Astrocyte of the spinal cord (primary cell): ENCODE data around the gene CUBN.

Experiments used
- DNase-seq: peaks from one replicate; pipeline ENCODE4 v3.0.0; 2011; ENCODE audit warnings: low read depth, low spot score
- H3K4me3 ChIP-seq: 2 replicates; pipeline ENCODE4 v1.5.1; 2011; ENCODE audit warnings: low read depth, mild to moderate bottlenecking, low read length, moderate library complexity
- in situ Hi-C: cut with HindIII; loops from 2 replicates; pipeline ENCODE4 v1.10.0; 2017; ENCODE audit warnings: low sequenced_read_pairs
- TF ChIP-seq, protein P1 (sequence below): IDR thresholded peaks from 2 replicates; pipeline ENCODE4 v1.5.1; 2012; ENCODE audit warnings: low read depth, mild to moderate bottlenecking, low read length, inconsistent platforms

CUBN gene

GRCh38 chr10:17101257-17101909 lies 28.2 kb downstream of the CUBN start:
- TF ChIP-seq, protein P1, sequence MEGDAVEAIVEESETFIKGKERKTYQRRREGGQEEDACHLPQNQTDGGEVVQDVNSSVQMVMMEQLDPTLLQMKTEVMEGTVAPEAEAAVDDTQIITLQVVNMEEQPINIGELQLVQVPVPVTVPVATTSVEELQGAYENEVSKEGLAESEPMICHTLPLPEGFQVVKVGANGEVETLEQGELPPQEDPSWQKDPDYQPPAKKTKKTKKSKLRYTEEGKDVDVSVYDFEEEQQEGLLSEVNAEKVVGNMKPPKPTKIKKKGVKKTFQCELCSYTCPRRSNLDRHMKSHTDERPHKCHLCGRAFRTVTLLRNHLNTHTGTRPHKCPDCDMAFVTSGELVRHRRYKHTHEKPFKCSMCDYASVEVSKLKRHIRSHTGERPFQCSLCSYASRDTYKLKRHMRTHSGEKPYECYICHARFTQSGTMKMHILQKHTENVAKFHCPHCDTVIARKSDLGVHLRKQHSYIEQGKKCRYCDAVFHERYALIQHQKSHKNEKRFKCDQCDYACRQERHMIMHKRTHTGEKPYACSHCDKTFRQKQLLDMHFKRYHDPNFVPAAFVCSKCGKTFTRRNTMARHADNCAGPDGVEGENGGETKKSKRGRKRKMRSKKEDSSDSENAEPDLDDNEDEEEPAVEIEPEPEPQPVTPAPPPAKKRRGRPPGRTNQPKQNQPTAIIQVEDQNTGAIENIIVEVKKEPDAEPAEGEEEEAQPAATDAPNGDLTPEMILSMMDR: no peak
- DNase-seq: no peak
- H3K4me3 ChIP-seq: no peak overlapping the region
- in situ Hi-C loops: no loop called here

- TF ChIP-seq, protein P1: no peak
- no peak for DNase-seq
- in situ Hi-C loops: no loop called here
- H3K4me3 ChIP-seq: no peak overlapping the region
These were observed 29.0 kb downstream of the CUBN start for GRCh38 chr10:17100586-17100985.

DNA sequence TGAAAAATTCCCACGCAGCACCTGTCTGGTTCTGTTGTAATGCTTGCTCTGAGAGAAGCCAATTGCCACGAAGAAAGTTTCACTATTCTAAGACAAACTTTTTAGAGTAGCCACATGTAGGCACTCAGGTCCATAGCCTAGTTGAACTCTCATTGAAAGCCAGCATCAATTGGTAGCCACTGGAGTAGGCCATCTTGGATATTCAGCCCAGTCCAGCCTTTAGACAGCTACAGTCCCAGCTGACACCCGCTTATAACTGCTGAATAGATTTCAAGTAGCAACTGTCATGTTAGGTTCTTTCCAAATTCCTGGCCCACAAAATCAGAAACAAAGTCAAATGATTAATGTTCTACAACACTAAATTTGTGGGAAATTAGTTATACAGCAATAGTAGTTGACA lies 31.6 kb downstream of the CUBN start:
- in situ Hi-C loops: no loop called here
- TF ChIP-seq, protein P1: no peak
- H3K4me3 ChIP-seq: no peak overlapping the region
- no peak for DNase-seq

- DNase-seq: no peak
- H3K4me3 ChIP-seq: no peak overlapping the region
- in situ Hi-C loops: no loop called here
- TF ChIP-seq, protein P1: no peak
These were observed 34.8 kb downstream of the CUBN start for GRCh38 chr10:17094844-17095243.

GRCh38 chr10:17092986-17093803 lies 36.4 kb downstream of the CUBN start:
- TF ChIP-seq, protein P1: no peak
- no peak overlapping the region for H3K4me3 ChIP-seq
- no peak for DNase-seq
- in situ Hi-C loops: no loop called here

- DNase-seq: no peak
- H3K4me3 ChIP-seq: no peak overlapping the region
- TF ChIP-seq, protein P1: no peak
- in situ Hi-C loops: no loop called here
These were observed 37.2 kb downstream of the CUBN start for GRCh38 chr10:17092216-17092944.
